Hepatocyte (in vitro differentiated cells): ENCODE data around the gene MED7. TPM values are rescaled to one million over a fixed set of nuclear protein-coding genes. Genes with fewer than 3 reads are reported as not detected.

Experiments
- DNase-seq: peaks from one replicate; pipeline ENCODE4 v3.0.0-alpha.2; 2016; ENCODE audit warnings: low spot score
- H2AFZ ChIP-seq: fragments of 200-600 bp; sonication (generic); 2 replicates; pipeline ENCODE4 v1.6.0; 2016; ENCODE audit warnings: antibody characterized with exemption, mild to moderate bottlenecking
- H3K27ac ChIP-seq: fragments of 200-600 bp; sonication (generic); 2 replicates; pipeline ENCODE4 v1.5.1; 2016; ENCODE audit warnings: mild to moderate bottlenecking
- H3K27me3 ChIP-seq: fragments of 200-600 bp; sonication (generic); 2 replicates; pipeline ENCODE4 v1.6.1; 2016
- H3K36me3 ChIP-seq: fragments of 200-600 bp; sonication (generic); replicated peaks from 2 replicates; pipeline ENCODE4 v1.5.1; 2016; ENCODE audit warnings: low read depth; ENCODE audit not compliant: insufficient read depth
- H3K4me1 ChIP-seq: fragments of 200-600 bp; sonication (generic); 2 replicates; pipeline ENCODE4 v1.5.1; 2016; ENCODE audit warnings: mild to moderate bottlenecking, moderate library complexity; ENCODE audit not compliant: insufficient read depth
- H3K4me2 ChIP-seq: fragments of 200-600 bp; sonication (generic); 2 replicates; pipeline ENCODE4 v1.6.0; 2016
- H3K4me3 ChIP-seq: fragments of 200-600 bp; sonication (generic); 2 replicates; pipeline ENCODE4 v1.5.1; 2016; ENCODE audit warnings: mild to moderate bottlenecking
- H3K79me2 ChIP-seq: fragments of 200-600 bp; sonication (generic); 2 replicates; pipeline ENCODE4 v1.6.0; 2017; ENCODE audit warnings: mild to moderate bottlenecking
- H3K9me2 ChIP-seq: fragments of 200-600 bp; sonication (generic); replicated peaks from 2 replicates; pipeline ENCODE4 v1.6.0; 2017; ENCODE audit warnings: mild to moderate bottlenecking; ENCODE audit not compliant: insufficient read depth
- H3K9me3 ChIP-seq: fragments of 200-600 bp; sonication (generic); 2 replicates; pipeline ENCODE4 v1.5.1; 2016; ENCODE audit warnings: low read depth, mild to moderate bottlenecking
- H4K20me1 ChIP-seq: fragments of 200-600 bp; sonication (generic); 2 replicates; pipeline ENCODE4 v1.6.0; 2016; ENCODE audit warnings: mild to moderate bottlenecking; ENCODE audit not compliant: insufficient read depth, poor library complexity, severe bottlenecking
- EZH2 ChIP-seq: fragments of 200-600 bp; sonication (generic); IDR thresholded peaks from 2 replicates; pipeline ENCODE4 v1.6.1; 2016; ENCODE audit warnings: antibody characterized with exemption, mild to moderate bottlenecking, borderline replicate concordance
- EZH2phosphoT487 ChIP-seq: fragments of 200-600 bp; sonication (generic); IDR thresholded peaks from one replicate; pipeline ENCODE4 v1.6.1; 2018; ENCODE audit warnings: antibody characterized with exemption, mild to moderate bottlenecking, low read depth, moderate library complexity; ENCODE audit not compliant: unreplicated experiment, severe bottlenecking
- WGBS: methylation state at CpG from one replicate; pipeline ENCODE4 v1.1.6; 2016; ENCODE audit warnings: low lambda C conversion rate; ENCODE audit errors: missing lambda C conversion rate; 5-methylcytosine and 5-hydroxymethylcytosine counted together
- polyA plus RNA-seq: library from polyadenylated mRNA; unstranded; fragments of >200 nt; fragmentation: Nextera tagmentation; extraction: Ambion mirVana; gene quantifications from 2 replicates; pipeline ENCODE4 v1.2.1, GENCODE V29; 2016
- total RNA-seq: library from RNA; depleted of rRNA; stranded (reverse); fragments of >200 nt; gene quantifications from 2 replicates; pipeline ENCODE4 v1.2.3, GENCODE V29; 2014
- TF ChIP-seq, protein P1 (sequence below): fragments of 200-600 bp; sonication (generic); IDR thresholded peaks from 2 replicates; pipeline ENCODE4 v1.5.1; 2016; ENCODE audit warnings: antibody characterized with exemption, mild to moderate bottlenecking; ENCODE audit not compliant: poor library complexity

Gene MED7
- total and polyA plus RNA-seq, 2 experiments from 2014 or later = 16.8 to 20.7 TPM

DNA sequence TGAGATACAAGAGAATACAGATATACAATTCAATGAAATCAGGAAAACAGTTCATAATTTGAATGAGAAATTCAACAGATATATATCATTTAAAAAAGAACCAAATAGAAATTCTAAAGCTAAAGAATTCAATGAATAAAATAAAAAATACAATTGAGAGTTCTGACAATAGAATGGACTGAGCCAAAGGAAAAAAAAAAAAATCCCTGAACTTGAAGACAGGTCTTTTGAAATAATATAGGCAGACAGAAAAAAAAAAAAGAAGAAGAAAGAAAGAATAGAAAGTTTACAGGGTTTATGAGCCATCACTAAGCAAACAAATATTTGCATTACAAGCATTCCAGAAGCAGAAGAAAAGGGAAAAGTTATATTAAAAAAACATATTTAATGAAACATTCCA lies 21.0 kb downstream of the MED7 start:
- Histone ChIP-seq H3K4me3 (no peak overlapping the region), H3K27me3 (no peaks in the 10 kb centered on the region), H3K79me2 (no peaks in the 10 kb centered on the region), H2AFZ (no peak overlapping the region), H3K9me3 (no peaks in the 10 kb centered on the region), H3K9me2 (no peaks in the 10 kb centered on the region), H3K36me3 (no peaks in the 10 kb centered on the region), H3K4me2 (no peak overlapping the region), H4K20me1 (no peaks in the 10 kb centered on the region), H3K27ac (no peak overlapping the region), H3K4me1 (no peaks in the 10 kb centered on the region)
- TF ChIP-seq, protein P1, sequence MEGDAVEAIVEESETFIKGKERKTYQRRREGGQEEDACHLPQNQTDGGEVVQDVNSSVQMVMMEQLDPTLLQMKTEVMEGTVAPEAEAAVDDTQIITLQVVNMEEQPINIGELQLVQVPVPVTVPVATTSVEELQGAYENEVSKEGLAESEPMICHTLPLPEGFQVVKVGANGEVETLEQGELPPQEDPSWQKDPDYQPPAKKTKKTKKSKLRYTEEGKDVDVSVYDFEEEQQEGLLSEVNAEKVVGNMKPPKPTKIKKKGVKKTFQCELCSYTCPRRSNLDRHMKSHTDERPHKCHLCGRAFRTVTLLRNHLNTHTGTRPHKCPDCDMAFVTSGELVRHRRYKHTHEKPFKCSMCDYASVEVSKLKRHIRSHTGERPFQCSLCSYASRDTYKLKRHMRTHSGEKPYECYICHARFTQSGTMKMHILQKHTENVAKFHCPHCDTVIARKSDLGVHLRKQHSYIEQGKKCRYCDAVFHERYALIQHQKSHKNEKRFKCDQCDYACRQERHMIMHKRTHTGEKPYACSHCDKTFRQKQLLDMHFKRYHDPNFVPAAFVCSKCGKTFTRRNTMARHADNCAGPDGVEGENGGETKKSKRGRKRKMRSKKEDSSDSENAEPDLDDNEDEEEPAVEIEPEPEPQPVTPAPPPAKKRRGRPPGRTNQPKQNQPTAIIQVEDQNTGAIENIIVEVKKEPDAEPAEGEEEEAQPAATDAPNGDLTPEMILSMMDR = no peak
- TF ChIP-seq EZH2phosphoT487 = no peak
- TF ChIP-seq EZH2 = no peak
- no peak for DNase-seq

DNA sequence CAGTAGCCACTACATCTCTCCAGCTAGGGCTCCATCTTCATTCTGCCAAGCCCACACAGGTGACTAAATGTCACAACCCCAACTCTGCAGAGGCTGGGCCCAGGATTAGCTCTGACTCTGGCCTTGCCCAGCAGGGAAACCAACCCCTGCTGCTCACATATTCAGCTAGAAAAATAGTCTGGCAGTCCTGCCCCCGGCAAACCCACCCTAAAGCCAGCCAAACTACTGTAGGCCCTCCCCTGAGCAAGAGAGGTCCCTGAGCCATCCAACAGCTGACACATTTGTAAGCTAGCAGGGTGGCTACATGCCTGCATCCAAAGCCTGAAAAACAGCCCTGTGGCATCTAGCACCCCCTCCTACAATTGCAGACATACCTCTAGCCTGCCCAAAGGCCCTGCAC lies 22.6 kb downstream of the MED7 start:
- Histone ChIP-seq H3K4me3 (no peak overlapping the region), H3K9me3 (no peaks in the 10 kb centered on the region), H4K20me1 (no peaks in the 10 kb centered on the region), H3K27ac (no peak overlapping the region), H3K36me3 (no peaks in the 10 kb centered on the region), H3K79me2 (no peaks in the 10 kb centered on the region), H3K27me3 (no peaks in the 10 kb centered on the region), H3K4me1 (no peaks in the 10 kb centered on the region), H3K4me2 (no peak overlapping the region), H3K9me2 (no peaks in the 10 kb centered on the region), H2AFZ (no peak overlapping the region)
- TF ChIP-seq EZH2phosphoT487 = no peak
- TF ChIP-seq, protein P1 = no peak
- no peak for TF ChIP-seq EZH2
- WGBS = 80% methylated on average over 1 of the region's 1 CpG
- no peak for DNase-seq

DNA sequence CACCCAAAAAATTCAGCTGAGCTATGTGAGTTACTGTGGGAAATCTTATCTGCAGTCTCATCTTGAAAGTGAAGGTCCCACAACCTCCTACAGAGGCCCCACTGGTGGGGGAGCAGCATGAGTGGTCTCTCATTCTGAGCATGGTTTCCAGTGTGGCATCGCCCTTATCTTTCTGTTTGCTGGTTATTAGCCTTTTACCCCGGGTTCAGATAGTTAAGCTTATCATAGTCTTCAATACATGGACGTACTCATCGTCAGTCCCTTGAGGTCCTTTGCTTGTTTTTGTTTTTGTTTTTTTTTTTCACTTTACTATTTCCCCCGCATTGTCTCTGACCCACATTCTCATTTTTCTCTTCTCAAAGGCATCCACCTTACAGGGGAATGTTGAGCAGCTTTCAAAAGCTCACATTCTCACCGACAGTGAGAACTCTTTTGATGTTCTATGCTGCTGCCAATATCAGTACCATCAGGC lies 26.1 kb downstream of the MED7 start:
- Histone ChIP-seq H3K4me2 (no peak overlapping the region), H3K9me3 (no peaks in the 10 kb centered on the region), H3K27me3 (no peaks in the 10 kb centered on the region), H3K4me3 (no peak overlapping the region), H2AFZ (no peak overlapping the region), H4K20me1 (no peaks in the 10 kb centered on the region), H3K79me2 (no peaks in the 10 kb centered on the region), H3K9me2 (no peaks in the 10 kb centered on the region), H3K27ac (no peak overlapping the region), H3K4me1 (no peaks in the 10 kb centered on the region), H3K36me3 (no peaks in the 10 kb centered on the region)
- TF ChIP-seq, protein P1 = no peak
- no peak for TF ChIP-seq EZH2
- no peak for TF ChIP-seq EZH2phosphoT487
- no peak for DNase-seq
- WGBS = 74% methylated on average over 6 of the region's 6 CpGs

DNA sequence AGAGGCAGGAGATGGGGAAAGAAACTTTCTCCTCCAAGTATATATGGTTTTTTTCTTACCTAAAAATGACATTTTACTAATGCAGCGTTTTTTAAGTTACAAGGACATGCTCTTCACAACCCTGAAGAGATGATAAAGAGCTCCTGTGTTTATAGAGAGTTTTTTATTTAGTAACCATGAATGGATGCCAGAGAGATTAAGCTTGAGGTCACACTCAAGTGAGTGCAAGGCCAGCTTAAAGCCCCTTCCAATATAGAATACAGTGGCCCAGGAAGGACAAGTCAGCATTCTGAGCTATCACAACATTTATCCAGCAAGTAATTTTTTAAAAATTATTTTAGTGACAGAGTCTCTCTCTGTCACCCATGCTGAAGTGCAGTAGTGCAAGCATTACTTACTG lies 27.2 kb downstream of the MED7 start:
- H2AFZ ChIP-seq = no peak overlapping the region
- no peaks in the 10 kb centered on the region for H4K20me1 ChIP-seq
- TF ChIP-seq EZH2phosphoT487 (no peak), EZH2 (no peak)
- TF ChIP-seq, protein P1 = no peak
- 61% methylated on average over 1 of the region's 1 CpG for whole genome bisulfite sequencing
- H3K4me1 ChIP-seq = no peaks in the 10 kb centered on the region
- no peak overlapping the region for H3K27ac ChIP-seq
- no peak for DNase-seq
- H3K4me3 ChIP-seq = no peak overlapping the region
- H3K4me2 ChIP-seq = no peak overlapping the region
- H3K79me2 ChIP-seq = no peaks in the 10 kb centered on the region
- no peaks in the 10 kb centered on the region for H3K9me2 ChIP-seq
- H3K36me3 ChIP-seq = no peaks in the 10 kb centered on the region
- H3K9me3 ChIP-seq = no peaks in the 10 kb centered on the region
- H3K27me3 ChIP-seq = no peaks in the 10 kb centered on the region
